NB4 (cell line): ENCODE results near the gene PPFIA2.
A peak's percentile ranks its signal among the peaks of the same experiment; 100 is the strongest.

Source experiments
- CTCF ChIP-seq: IDR thresholded peaks from one replicate; pipeline ENCODE4 v1.5.1; 2012; ENCODE audit warnings: low read depth, low read length
- MAX ChIP-seq: IDR thresholded peaks from 2 replicates; pipeline ENCODE4 v1.6.1; 2011; ENCODE audit warnings: low read depth, low read length
- MYC ChIP-seq: IDR thresholded peaks from 2 replicates; pipeline ENCODE4 v1.6.1; 2011; ENCODE audit warnings: low read depth, low read length
- POLR2A ChIP-seq: IDR thresholded peaks from 2 replicates; pipeline ENCODE4 v1.6.1; 2011; ENCODE audit warnings: mild to moderate bottlenecking; ENCODE audit not compliant: insufficient read length; ENCODE audit errors: extremely low read depth

- TF ChIP-seq CTCF (peak; percentile 62), MAX (no peak), POLR2A (no peak), MYC (no peak)
These were observed 430.1 kb downstream of the PPFIA2 start for GRCh38 chr12:81329085-81329484.
